ENCODE data around the gene EFHB. TPM values are rescaled to one million over a fixed set of nuclear protein-coding genes. Genes with fewer than 3 reads are reported as not detected.
"Not testable (repeated sequence)": the region's sequence is repeated elsewhere in the genome, so short reads cannot be mapped to it uniquely, and the experiment has no call there.

EFHB gene
- total RNA-seq, 1 experiment from 2014 or later, result not detected

DNA sequence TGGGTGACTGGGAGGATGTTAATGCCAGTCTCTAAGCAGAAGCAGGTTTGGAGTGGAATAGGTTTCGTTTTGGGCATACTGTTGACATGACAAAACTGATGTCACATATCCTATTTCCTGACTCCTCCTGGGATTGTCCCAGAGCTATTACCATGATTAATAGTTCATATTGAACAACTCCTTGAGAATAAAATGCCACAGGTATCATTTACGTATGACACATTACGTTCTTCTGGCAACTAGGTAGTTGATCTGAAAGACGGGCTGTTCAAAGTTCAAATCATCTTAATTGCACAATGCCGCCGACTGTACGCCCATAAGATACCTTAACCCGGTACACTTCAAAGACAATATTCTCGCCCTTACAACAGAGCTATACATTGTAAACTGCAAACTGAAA, 11.5 kb upstream of the EFHB start:
- no peaks in the 10 kb centered on the region for H3K27me3 ChIP-seq
- H3K9me3 ChIP-seq, result no peaks in the 10 kb centered on the region
- peaks cover 3% of the 10 kb centered on the region; the same call in 1 of the 2 replicates for H3K36me3 ChIP-seq
- DNase-seq, result no peak
- H3K4me3 ChIP-seq, result peak overlapping the region; percentile 86

DNA sequence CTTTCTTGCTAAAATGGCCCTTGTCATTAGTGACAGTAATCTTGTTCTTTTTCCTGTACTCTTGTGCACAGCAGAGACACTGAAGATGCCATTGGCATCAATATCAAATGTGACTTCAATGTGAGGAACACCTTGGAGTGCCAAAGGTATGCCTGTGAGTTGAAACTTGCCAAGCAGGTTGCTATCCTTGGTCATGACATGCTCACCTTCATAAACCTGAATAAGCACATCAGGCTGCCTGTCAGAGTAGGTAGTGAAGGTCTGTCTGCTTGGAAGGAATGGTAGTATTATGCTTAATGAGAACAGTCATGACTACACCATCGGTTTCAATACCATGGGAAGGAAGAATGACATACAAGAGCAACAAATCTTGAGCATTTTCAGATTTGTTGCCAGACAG, 6.6 kb upstream of the EFHB start:
- no peak for DNase-seq
- H3K36me3 ChIP-seq, result no peaks in the 10 kb centered on the region
- no peak overlapping the region for H3K4me3 ChIP-seq
- H3K9me3 ChIP-seq, result no peaks in the 10 kb centered on the region
- H3K27me3 ChIP-seq, result no peaks in the 10 kb centered on the region

DNA sequence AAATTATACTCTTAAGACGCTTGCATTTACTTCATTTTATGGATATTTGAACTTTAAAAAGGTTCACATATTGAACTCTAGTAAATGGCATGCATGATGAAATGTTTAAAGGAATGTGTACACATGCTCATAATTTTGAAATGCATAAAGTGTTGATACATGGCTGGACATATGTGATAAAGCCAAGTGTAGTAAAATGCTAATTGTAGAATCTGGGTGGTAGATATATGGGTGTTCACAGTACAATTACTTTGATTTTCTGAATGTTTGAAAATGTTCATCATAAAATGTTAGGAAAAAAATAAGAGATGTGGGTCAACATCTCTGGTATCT, 4.2 kb upstream of the EFHB start:
- no peak overlapping the region for H3K4me3 ChIP-seq
- H3K36me3 ChIP-seq, result no peaks in the 10 kb centered on the region
- DNase-seq, result no peak
- no peaks in the 10 kb centered on the region for H3K27me3 ChIP-seq
- H3K9me3 ChIP-seq, result no peaks in the 10 kb centered on the region

DNA sequence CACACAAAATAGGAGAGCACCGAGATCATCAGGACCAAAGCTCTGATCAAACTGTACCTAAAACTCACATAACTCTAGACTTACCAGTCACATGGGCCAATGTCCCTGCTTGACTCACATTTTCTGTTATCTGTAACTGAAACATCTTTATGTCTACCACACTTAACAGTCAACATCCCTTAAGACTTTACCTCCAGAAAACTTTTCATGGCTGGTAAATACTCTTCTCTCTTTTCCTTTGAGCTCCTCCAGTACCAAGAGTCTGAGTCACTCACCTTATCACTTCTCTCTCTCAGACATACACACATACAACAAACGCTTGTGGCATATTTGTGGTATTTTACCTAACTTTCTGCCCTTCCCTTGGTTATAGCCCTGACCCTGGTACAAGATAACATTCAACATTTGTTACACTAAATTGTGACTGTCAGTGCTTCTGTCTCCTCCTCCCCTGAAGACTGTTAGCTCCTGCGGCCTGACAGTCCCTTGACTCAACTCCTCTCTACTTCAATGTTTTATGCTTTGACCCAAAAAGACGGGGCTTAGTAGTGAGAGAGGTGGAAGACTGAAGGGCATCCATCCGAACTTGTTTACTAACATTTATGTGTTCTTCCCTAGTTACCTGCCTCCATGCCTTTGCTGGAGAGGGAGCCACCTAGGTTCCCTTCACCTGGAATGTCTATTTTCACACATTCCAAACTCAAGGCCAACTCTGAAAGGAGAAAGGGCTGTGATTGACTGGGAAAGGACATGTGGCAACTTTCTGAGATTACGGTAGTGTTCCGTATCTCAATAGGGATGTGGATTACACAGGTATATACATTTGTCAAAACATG, 3.7 kb upstream of the EFHB start:
- H3K4me3 ChIP-seq, result no peak overlapping the region
- H3K9me3 ChIP-seq, result no peaks in the 10 kb centered on the region
- H3K27me3 ChIP-seq, result no peaks in the 10 kb centered on the region
- DNase-seq, result no peak
- no peaks in the 10 kb centered on the region for H3K36me3 ChIP-seq

DNA sequence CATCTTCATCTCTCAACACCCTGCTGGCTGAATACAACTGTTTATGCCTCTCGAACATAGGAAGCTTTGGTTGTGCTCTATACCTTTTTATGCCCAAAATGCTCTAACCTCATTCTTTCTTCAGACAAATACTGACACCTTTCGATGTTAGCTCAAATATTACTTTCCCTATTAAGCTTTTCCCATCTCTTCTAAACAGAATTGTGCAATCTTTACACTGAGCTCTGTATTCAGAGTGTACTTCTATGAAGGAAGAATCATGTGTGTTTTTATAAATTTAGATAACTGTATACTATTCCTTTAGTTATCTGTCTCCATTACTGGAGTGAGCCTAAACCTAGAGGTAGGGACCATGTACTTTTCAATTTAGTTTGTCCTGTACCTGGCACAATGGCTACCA, 1.6 kb downstream of the EFHB start:
- H3K36me3 ChIP-seq, result no peaks in the 10 kb centered on the region
- no peaks in the 10 kb centered on the region for H3K9me3 ChIP-seq
- no peak for DNase-seq
- H3K27me3 ChIP-seq, result no peaks in the 10 kb centered on the region
- H3K4me3 ChIP-seq, result no peak overlapping the region

DNA sequence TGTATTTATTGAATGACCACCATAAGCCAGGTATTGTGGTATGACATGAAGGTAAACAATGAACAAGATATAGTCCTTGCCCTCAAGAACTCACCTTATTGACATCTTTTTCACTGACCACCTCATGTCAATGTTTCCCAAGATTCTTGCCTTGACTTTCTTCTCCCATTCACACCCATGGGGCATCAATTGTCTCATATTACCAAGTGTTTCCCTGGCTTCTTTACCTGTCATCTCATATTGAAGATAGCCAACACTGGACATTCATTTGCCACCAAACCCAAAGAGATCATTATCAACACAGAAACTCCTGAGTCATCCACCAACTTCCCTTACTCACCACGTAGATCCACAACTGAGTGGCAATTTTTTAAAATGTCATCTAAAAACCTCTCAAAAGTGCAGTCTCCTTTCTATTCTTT, 2.2 kb downstream of the EFHB start:
- Histone ChIP-seq H3K27me3 (no peaks in the 10 kb centered on the region), H3K36me3 (no peaks in the 10 kb centered on the region), H3K4me3 (no peak overlapping the region), H3K9me3 (no peaks in the 10 kb centered on the region)
- no peak for DNase-seq

DNA sequence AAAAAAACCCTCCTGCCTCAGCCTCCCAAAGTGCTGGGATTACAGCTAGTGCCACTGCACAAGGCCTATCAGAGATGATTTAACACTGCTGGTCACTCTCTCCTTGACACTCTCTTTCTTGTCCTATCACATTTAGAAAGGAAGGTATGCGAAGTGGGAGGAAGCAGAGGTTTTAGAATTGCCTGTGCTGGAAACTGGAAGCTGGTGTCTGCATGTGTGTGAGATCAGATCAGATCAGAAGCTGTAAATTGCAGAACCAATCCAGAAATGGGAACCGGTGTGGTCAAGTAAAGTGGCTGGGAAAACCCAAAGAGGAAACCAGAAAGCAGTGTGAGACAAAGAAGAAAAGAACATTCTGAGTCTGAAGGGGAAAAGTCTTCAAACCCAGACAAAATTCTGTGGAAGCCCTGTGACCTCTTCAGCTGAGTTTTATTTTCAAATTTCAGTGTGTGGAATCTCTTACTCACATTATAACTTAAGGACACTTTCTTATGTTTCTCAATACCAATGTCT, 2.8 kb downstream of the EFHB start:
- DNase-seq, result no peak
- Histone ChIP-seq H3K9me3 (no peaks in the 10 kb centered on the region), H3K27me3 (no peaks in the 10 kb centered on the region), H3K36me3 (no peaks in the 10 kb centered on the region), H3K4me3 (no peak overlapping the region)

DNA sequence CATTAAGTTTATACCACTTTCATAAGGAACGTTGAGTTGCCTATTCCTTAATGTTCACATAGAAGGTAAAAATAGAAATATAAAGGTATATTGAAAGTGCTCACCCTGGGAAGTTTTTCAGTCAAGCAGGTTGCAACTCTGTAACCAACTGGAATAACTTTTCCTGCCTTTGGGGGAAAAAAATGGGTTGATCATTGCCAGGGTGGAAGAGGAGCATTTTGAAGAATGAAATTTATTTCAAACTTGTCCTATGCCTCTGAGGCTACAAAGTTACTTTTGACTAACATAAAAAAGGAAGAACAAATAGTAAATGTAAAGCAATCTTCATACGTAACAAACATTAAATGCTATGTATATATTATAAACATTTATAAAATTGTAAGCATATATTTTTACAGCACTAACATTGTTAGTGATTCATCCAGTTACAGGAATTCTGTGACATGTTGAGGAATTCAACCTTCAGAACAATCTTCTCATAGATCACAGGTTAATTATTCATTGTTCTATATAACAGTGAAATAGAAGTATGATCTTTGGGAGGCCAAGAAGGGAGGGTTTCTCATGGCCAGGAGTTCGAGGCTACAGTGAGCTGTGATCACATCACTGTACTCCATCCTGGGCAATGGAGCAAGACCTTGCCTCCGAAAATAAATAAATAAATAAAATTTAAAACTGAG, 13.5 kb downstream of the EFHB start:
- no peaks in the 10 kb centered on the region for H3K9me3 ChIP-seq
- no peaks in the 10 kb centered on the region for H3K36me3 ChIP-seq
- no peak for DNase-seq
- no peaks in the 10 kb centered on the region for H3K27me3 ChIP-seq
- no peak overlapping the region for H3K4me3 ChIP-seq

DNA sequence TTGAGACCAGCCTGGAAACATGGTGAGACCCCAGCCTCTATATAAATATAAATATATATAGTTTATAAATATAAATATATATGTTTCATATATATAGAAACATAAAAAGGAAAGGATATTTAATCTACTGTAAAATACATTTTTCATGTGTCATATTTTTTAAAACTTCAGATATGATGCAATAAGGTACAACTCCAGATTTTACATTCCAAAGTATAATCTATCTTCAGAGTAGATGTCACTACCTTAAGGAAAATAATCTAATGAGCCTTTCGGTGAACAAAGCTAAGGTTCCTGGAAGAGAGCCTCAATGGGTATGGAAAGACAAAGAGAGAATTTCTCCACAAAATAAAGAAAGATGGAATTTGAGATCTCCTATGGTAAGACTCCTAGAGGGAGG, 16.9 kb downstream of the EFHB start:
- no peaks in the 10 kb centered on the region for H3K36me3 ChIP-seq
- no peak for DNase-seq
- H3K9me3 ChIP-seq, result no peaks in the 10 kb centered on the region
- no peak overlapping the region for H3K4me3 ChIP-seq
- no peaks in the 10 kb centered on the region for H3K27me3 ChIP-seq

DNA sequence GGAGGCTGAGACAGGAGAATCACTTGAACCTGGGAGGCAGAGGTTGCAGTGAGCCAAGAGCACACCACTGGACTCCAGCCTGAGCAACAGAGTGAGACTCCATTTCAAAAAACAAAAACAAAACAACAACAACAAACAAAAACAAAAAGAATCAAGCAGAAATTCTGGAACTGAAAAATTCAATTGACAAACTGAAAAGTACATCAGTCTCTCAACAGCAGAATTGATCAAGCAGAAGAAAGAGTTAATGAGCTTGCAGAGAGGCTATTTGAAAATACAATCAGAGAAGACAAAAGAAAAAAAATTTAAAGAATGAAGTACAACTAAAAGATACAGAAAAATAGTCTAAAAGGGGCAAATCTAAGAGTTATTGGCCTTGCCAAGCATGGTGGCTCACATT, 22.6 kb downstream of the EFHB start:
- H3K36me3 ChIP-seq, result no peaks in the 10 kb centered on the region
- no peaks in the 10 kb centered on the region for H3K27me3 ChIP-seq
- no peak for DNase-seq
- no peak overlapping the region for H3K4me3 ChIP-seq
- no peaks in the 10 kb centered on the region for H3K9me3 ChIP-seq

DNA sequence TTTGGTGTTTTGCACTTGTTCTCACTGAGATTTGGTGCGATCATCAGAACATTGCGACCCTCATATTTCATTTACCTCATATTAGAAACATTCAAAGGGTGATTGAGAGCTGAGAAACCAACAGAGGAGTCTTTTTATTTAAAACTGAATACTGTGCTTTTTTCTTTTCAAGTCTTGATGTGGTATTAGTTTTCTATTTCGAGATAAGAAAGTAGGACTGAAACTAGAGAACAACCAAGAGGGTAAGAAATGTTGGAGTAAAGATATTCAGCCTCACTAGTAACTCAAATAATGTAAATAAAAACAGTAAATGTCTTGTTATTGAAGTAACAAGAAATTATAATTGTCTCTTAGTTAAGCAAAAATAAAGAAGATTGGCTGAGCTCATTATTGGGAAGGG, 26.5 kb downstream of the EFHB start:
- no peaks in the 10 kb centered on the region for H3K9me3 ChIP-seq
- DNase-seq, result no peak
- no peak overlapping the region for H3K4me3 ChIP-seq
- no peaks in the 10 kb centered on the region for H3K36me3 ChIP-seq
- H3K27me3 ChIP-seq, result no peaks in the 10 kb centered on the region

DNA sequence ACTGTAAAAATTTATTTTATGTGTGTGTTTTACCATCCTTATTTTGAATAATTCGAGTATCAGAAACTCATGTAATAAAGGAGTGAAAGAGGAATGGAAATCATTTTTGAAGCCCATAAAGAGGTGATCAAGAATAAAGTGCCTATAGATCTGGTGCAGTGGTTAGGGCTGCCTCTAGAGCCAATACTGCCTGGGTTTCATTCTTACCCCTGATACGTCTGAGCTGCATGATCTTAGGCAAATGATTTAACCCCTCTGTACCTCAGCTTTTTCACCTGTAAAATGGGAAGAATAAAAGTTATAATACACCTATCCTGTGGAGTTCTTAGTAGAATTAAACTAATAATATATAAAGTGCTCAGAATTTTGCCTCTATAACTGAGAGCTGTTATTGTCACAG, 30.4 kb downstream of the EFHB start:
- no peaks in the 10 kb centered on the region for H3K27me3 ChIP-seq
- DNase-seq, result no peak
- no peaks in the 10 kb centered on the region for H3K36me3 ChIP-seq
- no peaks in the 10 kb centered on the region for H3K9me3 ChIP-seq
- H3K4me3 ChIP-seq, result no peak overlapping the region

DNA sequence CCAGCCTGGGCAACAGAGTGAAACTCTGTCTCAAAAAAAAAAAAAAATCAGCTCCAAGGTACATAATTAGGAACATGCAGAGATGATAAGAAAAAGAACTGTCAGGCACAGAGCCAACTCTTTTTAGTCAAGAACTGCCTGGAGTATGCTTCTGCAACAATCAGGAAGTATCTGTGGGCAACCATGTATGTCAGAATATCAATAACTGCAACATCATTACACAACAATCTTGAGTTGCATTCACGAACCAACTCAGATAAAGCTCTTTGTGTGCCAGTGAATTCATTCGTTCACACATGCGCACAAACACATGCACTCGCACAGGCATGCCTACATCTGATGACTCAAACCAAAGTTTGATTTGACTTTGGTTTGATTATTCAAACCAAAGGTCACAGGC, 32.1 kb downstream of the EFHB start:
- Histone ChIP-seq H3K36me3 (no peaks in the 10 kb centered on the region), H3K9me3 (no peaks in the 10 kb centered on the region), H3K4me3 (no peak overlapping the region), H3K27me3 (no peaks in the 10 kb centered on the region)
- DNase-seq, result no peak

DNA sequence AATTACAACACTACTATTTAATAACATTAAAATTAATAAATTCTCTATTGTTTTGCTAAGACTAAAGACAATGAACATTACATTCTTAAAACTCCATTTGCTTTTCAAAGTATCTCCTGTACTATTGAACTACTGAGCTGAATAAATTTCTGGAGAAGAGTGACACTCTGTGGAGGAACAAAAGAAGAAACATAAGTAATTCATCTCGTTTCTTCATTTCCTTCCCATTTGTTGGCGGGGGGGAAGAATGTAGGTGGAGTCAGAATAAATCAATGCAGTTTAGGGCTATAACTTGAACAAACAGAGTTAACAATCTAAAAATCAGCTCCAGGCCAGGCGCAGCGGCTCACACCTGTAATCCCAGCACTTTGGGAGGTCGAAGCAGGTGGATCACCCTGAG, 32.7 kb downstream of the EFHB start:
- Histone ChIP-seq H3K36me3 (no peaks in the 10 kb centered on the region), H3K9me3 (no peaks in the 10 kb centered on the region), H3K4me3 (no peak overlapping the region), H3K27me3 (no peaks in the 10 kb centered on the region)
- DNase-seq, result no peak

DNA sequence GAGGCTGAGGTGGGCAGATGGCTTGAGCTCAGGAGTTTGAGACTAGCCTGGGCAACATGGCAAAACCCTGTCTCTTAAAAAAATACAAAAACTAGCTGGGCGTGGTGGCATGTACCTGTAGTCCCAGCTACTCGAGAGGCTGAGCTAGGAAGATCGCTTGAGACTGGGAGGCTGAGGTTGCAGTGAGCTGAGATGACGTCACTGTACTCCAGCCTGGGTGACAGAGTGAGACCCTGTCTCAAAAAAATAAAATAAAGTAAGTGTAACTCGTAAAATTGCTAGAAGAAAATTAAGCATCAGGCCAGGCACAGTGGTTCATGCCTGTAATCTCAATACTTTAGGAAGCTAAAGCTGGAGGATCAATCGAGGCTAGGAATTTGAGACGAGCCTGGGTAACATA, 34.2 kb downstream of the EFHB start:
- H3K27me3 ChIP-seq, H3K36me3 ChIP-seq, H3K9me3 ChIP-seq, DNase-seq, H3K4me3 ChIP-seq: not testable (repeated sequence)

DNA sequence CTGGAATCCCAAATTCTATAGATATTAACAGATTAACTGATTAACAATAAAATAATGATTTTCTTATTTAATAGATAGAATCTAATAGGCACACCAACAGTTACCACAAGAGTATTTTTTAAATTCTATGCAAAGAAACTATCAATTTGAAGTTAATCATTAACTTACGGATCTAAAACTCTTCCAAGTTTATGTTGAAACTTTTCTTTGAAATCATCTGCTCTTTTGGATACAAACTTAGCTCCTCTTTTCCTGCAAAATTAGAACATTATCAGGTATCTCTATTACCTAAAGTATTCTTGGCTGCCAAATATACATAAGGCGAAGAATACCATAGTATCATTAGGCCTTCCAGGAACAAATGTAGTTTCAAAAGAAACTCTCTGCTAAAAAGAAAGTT, 34.8 kb downstream of the EFHB start:
- Histone ChIP-seq H3K9me3 (no peaks in the 10 kb centered on the region), H3K27me3 (no peaks in the 10 kb centered on the region), H3K36me3 (no peaks in the 10 kb centered on the region), H3K4me3 (no peak overlapping the region)
- DNase-seq, result no peak

DNA sequence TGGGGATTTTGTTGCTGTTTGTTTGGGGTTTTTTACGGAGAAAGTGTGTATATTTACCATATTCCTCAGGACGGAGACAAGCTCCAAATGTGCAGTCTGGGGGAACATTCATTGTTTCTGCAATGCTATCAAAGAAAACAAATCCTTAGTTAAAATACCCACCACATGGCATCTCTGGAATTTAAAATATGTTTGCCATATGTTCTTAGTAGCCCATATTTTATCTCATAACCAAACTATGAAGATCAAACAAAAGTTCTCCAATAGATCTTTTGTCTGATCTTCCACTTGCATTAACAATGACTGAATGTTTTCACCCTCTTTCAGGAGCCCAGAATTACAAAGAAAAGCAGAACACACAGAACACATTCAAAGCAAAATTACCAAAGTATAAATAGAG, 35.3 kb downstream of the EFHB start:
- H3K4me3 ChIP-seq, result no peak overlapping the region
- no peaks in the 10 kb centered on the region for H3K27me3 ChIP-seq
- no peak for DNase-seq
- H3K9me3 ChIP-seq, result no peaks in the 10 kb centered on the region
- no peaks in the 10 kb centered on the region for H3K36me3 ChIP-seq

DNA sequence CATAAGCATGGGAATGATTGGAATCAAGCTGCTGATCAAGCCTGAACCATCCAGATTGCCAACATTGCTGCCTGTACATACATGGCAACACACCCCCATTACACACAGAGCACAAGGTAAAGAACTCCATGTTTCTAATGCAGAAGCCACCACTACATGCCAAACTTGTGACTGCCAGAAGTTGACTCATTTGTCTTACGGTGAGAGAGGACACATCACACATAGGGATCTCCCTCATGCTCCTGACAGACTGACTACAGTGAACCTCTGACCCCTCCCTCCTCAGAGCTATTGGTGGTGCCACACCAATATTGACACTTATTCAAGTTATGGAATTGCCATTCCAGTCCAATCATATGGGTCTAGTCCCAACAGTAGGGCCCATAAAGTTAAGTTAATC, 42.3 kb downstream of the EFHB start:
- Histone ChIP-seq H3K27me3 (no peaks in the 10 kb centered on the region), H3K36me3 (no peaks in the 10 kb centered on the region), H3K4me3 (no peak overlapping the region), H3K9me3 (no peaks in the 10 kb centered on the region)
- DNase-seq, result peak; percentile 5
